ENCODE results near the gene TBX18.

The TBX18 gene

GRCh38 chr6:84808491-84809061 is 44.2 kb upstream of the TBX18 start:
- TF ChIP-seq EZH2phosphoT487 (IDR thresholded peaks at IDR 0.05; ENCODE audit: borderline replicate concordance, low read length) (no peak), CTCF (IDR thresholded peaks at IDR 0.05; ENCODE audit: low read depth, low read length, poor library complexity, severe bottlenecking) (no peak)
- Histone ChIP-seq H3K9me2 (replicated peaks; ENCODE audit: control insufficient read depth, low read length) (no peaks in the 10 kb centered on the region), H3K36me3 (ENCODE audit: control insufficient read depth, low read length) (no peaks in the 10 kb centered on the region), H3K4me2 (ENCODE audit: low read length) (no peak overlapping the region), H3K27me3 (ENCODE audit: control insufficient read depth, low read length) (no peaks in the 10 kb centered on the region), H4K20me1 (ENCODE audit: control insufficient read depth, insufficient read depth, low read depth, low read length) (no peaks in the 10 kb centered on the region), H3F3A (ENCODE audit: control insufficient read depth, insufficient read depth) (no peaks in the 10 kb centered on the region), H3K4me1 (ENCODE audit: control insufficient read depth, low read length) (no peaks in the 10 kb centered on the region), H3K27ac (ENCODE audit: low read depth, low read length) (no peak overlapping the region), H3K79me2 (ENCODE audit: control insufficient read depth, low read length) (no peaks in the 10 kb centered on the region), H3K4me3 (ENCODE audit: low read length) (no peak overlapping the region), H3K9me3 (ENCODE audit: control insufficient read depth, insufficient read depth, low read length) (0 out of 2 replicates have a peak, but pooled peaks cover 3% of the 10 kb centered on the region)

GRCh38 chr6:84805145-84805544 is 40.7 kb upstream of the TBX18 start:
- no peak overlapping the region for H3K27ac ChIP-seq (ENCODE audit: low read depth, low read length)
- no peaks in the 10 kb centered on the region for H3K4me1 ChIP-seq (ENCODE audit: control insufficient read depth, low read length)
- no peaks in the 10 kb centered on the region for H4K20me1 ChIP-seq (ENCODE audit: control insufficient read depth, insufficient read depth, low read depth, low read length)
- TF ChIP-seq EZH2phosphoT487 (IDR thresholded peaks at IDR 0.05; ENCODE audit: borderline replicate concordance, low read length) (no peak), CTCF (IDR thresholded peaks at IDR 0.05; ENCODE audit: low read depth, low read length, poor library complexity, severe bottlenecking) (no peak)
- H3K79me2 ChIP-seq (ENCODE audit: control insufficient read depth, low read length), result no peaks in the 10 kb centered on the region
- H3K36me3 ChIP-seq (ENCODE audit: control insufficient read depth, low read length), result no peaks in the 10 kb centered on the region
- H3K9me3 ChIP-seq (ENCODE audit: control insufficient read depth, insufficient read depth, low read length), result 0 out of 2 replicates have a peak, but pooled peaks cover 3% of the 10 kb centered on the region
- H3K4me2 ChIP-seq (ENCODE audit: low read length), result no peak overlapping the region
- H3K4me3 ChIP-seq (ENCODE audit: low read length), result no peak overlapping the region
- H3F3A ChIP-seq (ENCODE audit: control insufficient read depth, insufficient read depth), result no peaks in the 10 kb centered on the region
- H3K27me3 ChIP-seq (ENCODE audit: control insufficient read depth, low read length), result no peaks in the 10 kb centered on the region
- H3K9me2 ChIP-seq (replicated peaks; ENCODE audit: control insufficient read depth, low read length), result no peaks in the 10 kb centered on the region

GRCh38 chr6:84804720-84805119 is 40.3 kb upstream of the TBX18 start:
- H3K4me3 ChIP-seq (ENCODE audit: low read length), result no peak overlapping the region
- H3F3A ChIP-seq (ENCODE audit: control insufficient read depth, insufficient read depth), result no peaks in the 10 kb centered on the region
- no peak overlapping the region for H3K27ac ChIP-seq (ENCODE audit: low read depth, low read length)
- no peaks in the 10 kb centered on the region for H3K9me2 ChIP-seq (replicated peaks; ENCODE audit: control insufficient read depth, low read length)
- no peaks in the 10 kb centered on the region for H4K20me1 ChIP-seq (ENCODE audit: control insufficient read depth, insufficient read depth, low read depth, low read length)
- 0 out of 2 replicates have a peak, but pooled peaks cover 3% of the 10 kb centered on the region for H3K9me3 ChIP-seq (ENCODE audit: control insufficient read depth, insufficient read depth, low read length)
- H3K27me3 ChIP-seq (ENCODE audit: control insufficient read depth, low read length), result no peaks in the 10 kb centered on the region
- H3K36me3 ChIP-seq (ENCODE audit: control insufficient read depth, low read length), result no peaks in the 10 kb centered on the region
- H3K79me2 ChIP-seq (ENCODE audit: control insufficient read depth, low read length), result no peaks in the 10 kb centered on the region
- no peak for TF ChIP-seq EZH2phosphoT487 (IDR thresholded peaks at IDR 0.05; ENCODE audit: borderline replicate concordance, low read length)
- no peak for TF ChIP-seq CTCF (IDR thresholded peaks at IDR 0.05; ENCODE audit: low read depth, low read length, poor library complexity, severe bottlenecking)
- H3K4me2 ChIP-seq (ENCODE audit: low read length), result no peak overlapping the region
- no peaks in the 10 kb centered on the region for H3K4me1 ChIP-seq (ENCODE audit: control insufficient read depth, low read length)
